GM19467 (cell line): ENCODE measurements around the gene ULBP1.
"Not testable (repeated sequence)": the region's sequence is repeated elsewhere in the genome, so short reads cannot be mapped to it uniquely, and the experiment has no call there.

ENCODE experiments used
- ATAC-seq: cut with Tn5 transposase; IDR thresholded peaks from one replicate; pipeline ENCODE4 v1.9.1; 2021; ENCODE audit warnings: mild to moderate bottlenecking, moderate library complexity; ENCODE audit not compliant: unreplicated experiment

Gene ULBP1

GRCh38 chr6:149933036-149933435 lies 30.7 kb upstream of the ULBP1 start:
- no peak for ATAC-seq

- no peak for ATAC-seq
Observed at GRCh38 chr6:149933461-149933860, 30.3 kb upstream of the ULBP1 start.

GRCh38 chr6:149934249-149935156 lies 29.2 kb upstream of the ULBP1 start:
- no peak for ATAC-seq

GRCh38 chr6:149935246-149935645 lies 28.5 kb upstream of the ULBP1 start:
- no peak for ATAC-seq

GRCh38 chr6:149935668-149936067 lies 28.1 kb upstream of the ULBP1 start:
- ATAC-seq, result no peak

- ATAC-seq, result no peak
Observed at GRCh38 chr6:149936743-149937142, 27.0 kb upstream of the ULBP1 start.

GRCh38 chr6:149938013-149938570 lies 25.7 kb upstream of the ULBP1 start:
- ATAC-seq, result not testable (repeated sequence)

- ATAC-seq, result peak; percentile 78
Observed at GRCh38 chr6:149938571-149939355, 25.0 kb upstream of the ULBP1 start.

- no peak for ATAC-seq
Observed at GRCh38 chr6:149939356-149939648, 24.4 kb upstream of the ULBP1 start.

GRCh38 chr6:149939909-149940671 lies 23.7 kb upstream of the ULBP1 start:
- ATAC-seq, result no peak

GRCh38 chr6:149940672-149940982 lies 23.1 kb upstream of the ULBP1 start:
- no peak for ATAC-seq

- ATAC-seq, result no peak
Observed at GRCh38 chr6:149941583-149942460, 21.9 kb upstream of the ULBP1 start, which contains the start of gene ULBP2. Gene ULBP2, plus strand, starts transcription at chr6:149942014. Its CDS starts 59 bp downstream, at chr6:149942073.

- ATAC-seq, result no peak
Observed at GRCh38 chr6:149942461-149942829, 21.3 kb upstream of the ULBP1 start.

- ATAC-seq, result not testable (repeated sequence)
Observed at GRCh38 chr6:149943321-149943720, 20.4 kb upstream of the ULBP1 start.

- ATAC-seq, result not testable (repeated sequence)
Observed at GRCh38 chr6:149945276-149945675, 18.5 kb upstream of the ULBP1 start.

- not testable (repeated sequence) for ATAC-seq
Observed at GRCh38 chr6:149946631-149947030, 17.1 kb upstream of the ULBP1 start.

GRCh38 chr6:149947533-149947932 lies 16.2 kb upstream of the ULBP1 start:
- ATAC-seq, result not testable (repeated sequence)

- no peak for ATAC-seq
Observed at GRCh38 chr6:149948011-149948410, 15.7 kb upstream of the ULBP1 start.

- no peak for ATAC-seq
Observed at GRCh38 chr6:149948616-149949015, 15.1 kb upstream of the ULBP1 start.

GRCh38 chr6:149950423-149950822 lies 13.3 kb upstream of the ULBP1 start:
- ATAC-seq, result no peak
